ENCODE data around the gene TMC5.
A peak's percentile ranks its signal among the peaks of the same experiment; 100 is the strongest.

TMC5 gene

DNA sequence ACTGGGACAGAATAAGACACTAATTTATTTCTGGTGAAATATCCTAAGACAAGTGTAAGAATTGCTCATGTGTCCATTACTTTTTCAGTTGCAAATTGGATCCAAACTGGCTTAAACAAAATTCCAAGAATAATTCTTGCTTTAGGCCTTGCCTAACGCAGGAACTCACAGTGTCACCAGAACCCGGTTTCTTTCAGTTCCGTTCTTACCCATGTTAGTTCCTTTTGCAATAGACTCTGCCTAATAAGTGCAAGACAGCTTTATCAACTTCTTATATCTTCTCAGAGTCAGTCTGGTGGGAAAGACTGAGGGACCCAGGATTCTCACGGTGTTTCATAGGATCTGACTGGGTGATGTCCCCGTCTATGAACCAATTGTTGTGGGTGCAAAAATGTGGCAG, 79.5 kb downstream of the TMC5 start:
- Histone ChIP-seq H3K27me3 (ENCODE audit: control insufficient read depth in 5 of 5, insufficient read depth in 4 of 5, low read length in 5 of 5) (no peaks in the 10 kb centered on the region), H3K36me3 (ENCODE audit: control insufficient read depth in 5 of 5, insufficient read depth in 5 of 5, low read length in 5 of 5) (peaks cover 0 to 31% (median 14%) of the 10 kb centered on the region in 5 donors), H3K4me1 (ENCODE audit: control insufficient read depth in 5 of 5, insufficient read depth in 5 of 5, low read length in 5 of 5) (peaks cover 3 to 8% (median 4%) of the 10 kb centered on the region in 5 donors), H3K9me3 (ENCODE audit: control insufficient read depth in 5 of 5, low read length in 5 of 5) (no peaks in the 10 kb centered on the region), H3K4me3 (ENCODE audit: low read depth in 1 of 5, low read length in 5 of 5) (no peak overlapping the region), H3K9ac (ENCODE audit: low read length in 5 of 5) (no peak overlapping the region), H3K27ac (ENCODE audit: low read depth, low read length) (no peak overlapping the region)

- no peak overlapping the region for H3K4me3 ChIP-seq (ENCODE audit: low read depth in 1 of 5, low read length in 5 of 5)
- H3K9me3 ChIP-seq (ENCODE audit: control insufficient read depth in 5 of 5, low read length in 5 of 5), result no peaks in the 10 kb centered on the region
- peaks cover 2 to 49% (median 27%) of the 10 kb centered on the region in 5 donors for H3K36me3 ChIP-seq (ENCODE audit: control insufficient read depth in 5 of 5, insufficient read depth in 5 of 5, low read length in 5 of 5)
- H3K9ac ChIP-seq (ENCODE audit: low read length in 5 of 5), result no peak overlapping the region
- H3K27ac ChIP-seq (ENCODE audit: low read depth, low read length), result no peak overlapping the region
- no peaks in the 10 kb centered on the region for H3K27me3 ChIP-seq (ENCODE audit: control insufficient read depth in 5 of 5, insufficient read depth in 4 of 5, low read length in 5 of 5)
- H3K4me1 ChIP-seq (ENCODE audit: control insufficient read depth in 5 of 5, insufficient read depth in 5 of 5, low read length in 5 of 5), result peaks cover 0 to 3% (median 0%) of the 10 kb centered on the region in 5 donors
These were observed 81.3 kb downstream of the TMC5 start for GRCh38 chr16:19499006-19499405.

DNA sequence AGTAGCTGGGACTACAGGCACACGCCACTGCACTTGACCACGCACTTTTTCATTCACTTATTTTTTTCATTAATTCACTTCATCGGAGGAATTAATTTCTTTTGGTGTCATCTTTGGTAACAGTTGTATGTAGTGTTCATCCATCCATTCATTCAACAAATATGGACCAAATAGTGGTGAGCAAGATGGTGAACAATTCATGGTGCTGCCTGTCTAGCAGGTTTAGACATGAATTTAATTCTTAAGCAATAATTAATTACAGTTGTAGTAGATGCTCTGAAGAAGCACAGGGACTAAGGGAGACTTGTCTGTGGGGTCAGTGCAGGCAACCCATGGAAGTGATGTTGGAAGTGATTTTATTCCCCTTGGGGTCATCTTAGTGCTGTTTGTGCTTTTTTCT, 81.8 kb downstream of the TMC5 start:
- no peak overlapping the region for H3K27ac ChIP-seq (ENCODE audit: low read depth, low read length)
- H3K9ac ChIP-seq (ENCODE audit: low read length in 5 of 5), result no peak overlapping the region
- no peaks in the 10 kb centered on the region for H3K27me3 ChIP-seq (ENCODE audit: control insufficient read depth in 5 of 5, insufficient read depth in 4 of 5, low read length in 5 of 5)
- no peaks in the 10 kb centered on the region for H3K9me3 ChIP-seq (ENCODE audit: control insufficient read depth in 5 of 5, low read length in 5 of 5)
- H3K36me3 ChIP-seq (ENCODE audit: control insufficient read depth in 5 of 5, insufficient read depth in 5 of 5, low read length in 5 of 5), result peaks cover 6 to 54% (median 30%) of the 10 kb centered on the region in 5 donors
- peaks cover 0 to 3% (median 0%) of the 10 kb centered on the region in 5 donors for H3K4me1 ChIP-seq (ENCODE audit: control insufficient read depth in 5 of 5, insufficient read depth in 5 of 5, low read length in 5 of 5)
- H3K4me3 ChIP-seq (ENCODE audit: low read depth in 1 of 5, low read length in 5 of 5), result no peak overlapping the region

DNA sequence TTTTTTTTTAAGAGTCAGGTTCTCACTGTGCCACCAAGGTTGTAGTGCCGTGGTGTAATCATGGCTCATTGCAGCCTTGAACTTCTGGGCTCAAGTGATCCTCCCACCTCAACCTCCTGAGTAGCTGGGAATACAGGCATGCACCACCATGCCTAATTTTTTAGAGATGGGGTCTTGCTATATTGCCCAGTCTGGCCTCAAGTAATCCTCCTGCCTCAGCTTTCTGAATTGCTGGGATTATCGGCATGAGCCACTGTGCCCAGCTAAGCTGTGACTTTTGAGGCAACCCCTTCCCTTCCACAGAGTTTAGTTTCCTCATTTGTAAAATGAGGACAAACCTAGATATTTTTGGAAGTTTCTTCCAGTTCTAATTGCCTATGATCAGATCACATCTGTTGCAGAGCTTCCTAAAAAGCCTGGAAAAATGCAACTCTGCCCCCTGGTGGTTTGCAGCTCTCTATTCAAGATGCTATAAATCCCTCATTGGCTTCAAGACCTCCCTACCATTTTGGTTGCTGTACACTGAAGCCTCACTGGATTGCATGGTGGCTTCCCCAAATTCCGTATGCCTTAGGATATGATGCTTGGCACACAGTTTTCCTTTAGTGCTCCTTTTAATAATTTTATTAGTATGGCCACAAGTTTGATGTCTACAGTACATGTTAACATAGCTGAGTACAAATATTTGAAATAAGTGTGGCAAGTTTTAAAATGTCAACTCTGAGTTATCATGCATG, 84.9 kb downstream of the TMC5 start:
- no peaks in the 10 kb centered on the region for H3K27me3 ChIP-seq (ENCODE audit: control insufficient read depth in 5 of 5, insufficient read depth in 4 of 5, low read length in 5 of 5)
- no peak overlapping the region for H3K9ac ChIP-seq (ENCODE audit: low read length in 5 of 5)
- H3K36me3 ChIP-seq (ENCODE audit: control insufficient read depth in 5 of 5, insufficient read depth in 5 of 5, low read length in 5 of 5), result peaks cover 25 to 73% (median 39%) of the 10 kb centered on the region in 5 donors
- H3K4me3 ChIP-seq (ENCODE audit: low read depth in 1 of 5, low read length in 5 of 5), result no peak overlapping the region
- peaks cover 0 to 3% (median 2%) of the 10 kb centered on the region in 5 donors for H3K4me1 ChIP-seq (ENCODE audit: control insufficient read depth in 5 of 5, insufficient read depth in 5 of 5, low read length in 5 of 5)
- no peaks in the 10 kb centered on the region for H3K9me3 ChIP-seq (ENCODE audit: control insufficient read depth in 5 of 5, low read length in 5 of 5)
- H3K27ac ChIP-seq (ENCODE audit: low read depth, low read length), result no peak overlapping the region

GRCh38 chr16:19503461-19504075, 85.9 kb downstream of the TMC5 start:
- Histone ChIP-seq H3K9me3 (ENCODE audit: control insufficient read depth in 5 of 5, low read length in 5 of 5) (no peaks in the 10 kb centered on the region), H3K27me3 (ENCODE audit: control insufficient read depth in 5 of 5, insufficient read depth in 4 of 5, low read length in 5 of 5) (no peaks in the 10 kb centered on the region), H3K27ac (ENCODE audit: low read depth, low read length) (no peak overlapping the region), H3K36me3 (ENCODE audit: control insufficient read depth in 5 of 5, insufficient read depth in 5 of 5, low read length in 5 of 5) (peaks cover 28 to 81% (median 39%) of the 10 kb centered on the region in 5 donors), H3K9ac (ENCODE audit: low read length in 5 of 5) (no peak overlapping the region), H3K4me3 (ENCODE audit: low read depth in 1 of 5, low read length in 5 of 5) (no peak overlapping the region), H3K4me1 (ENCODE audit: control insufficient read depth in 5 of 5, insufficient read depth in 5 of 5, low read length in 5 of 5) (peaks cover 0 to 13% (median 8%) of the 10 kb centered on the region in 5 donors)

GRCh38 chr16:19505600-19506303, 88.1 kb downstream of the TMC5 start:
- Histone ChIP-seq H3K27me3 (ENCODE audit: control insufficient read depth in 5 of 5, insufficient read depth in 4 of 5, low read length in 5 of 5) (no peaks in the 10 kb centered on the region), H3K27ac (ENCODE audit: low read depth, low read length) (no peak overlapping the region), H3K36me3 (ENCODE audit: control insufficient read depth in 5 of 5, insufficient read depth in 5 of 5, low read length in 5 of 5) (peaks cover 35 to 74% (median 39%) of the 10 kb centered on the region in 5 donors)

DNA sequence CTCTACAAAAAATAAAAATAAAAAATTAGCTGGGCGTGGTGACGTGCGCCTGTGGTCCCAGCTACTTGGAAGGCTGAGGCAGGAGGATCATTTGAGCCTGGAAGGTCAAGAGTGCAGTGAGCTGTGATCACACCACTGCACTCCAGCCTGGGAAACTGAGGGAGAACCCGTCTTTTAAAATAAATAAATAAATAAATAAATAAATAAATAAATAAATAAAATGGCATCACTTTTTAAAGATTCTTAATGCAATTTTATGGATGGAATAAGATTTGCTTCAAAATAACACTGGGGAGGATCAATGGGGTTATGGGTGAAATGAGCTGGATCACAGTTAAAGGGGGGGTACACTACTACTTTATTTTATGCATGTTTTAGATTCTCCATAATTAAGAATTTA, 89.3 kb downstream of the TMC5 start:
- H3K27me3 ChIP-seq (ENCODE audit: control insufficient read depth in 5 of 5, insufficient read depth in 4 of 5, low read length in 5 of 5), result no peaks in the 10 kb centered on the region

More at GRCh38 chr16:19505600-19506303, 88.1 kb downstream of the TMC5 start:
- Histone ChIP-seq H3K9me3 (ENCODE audit: control insufficient read depth in 5 of 5, low read length in 5 of 5) (no peaks in the 10 kb centered on the region), H3K4me3 (ENCODE audit: low read depth in 1 of 5, low read length in 5 of 5) (no peak overlapping the region), H3K9ac (ENCODE audit: low read length in 5 of 5) (no peak overlapping the region), H3K4me1 (ENCODE audit: control insufficient read depth in 5 of 5, insufficient read depth in 5 of 5, low read length in 5 of 5) (peaks cover 0 to 16% (median 10%) of the 10 kb centered on the region in 5 donors)

DNA sequence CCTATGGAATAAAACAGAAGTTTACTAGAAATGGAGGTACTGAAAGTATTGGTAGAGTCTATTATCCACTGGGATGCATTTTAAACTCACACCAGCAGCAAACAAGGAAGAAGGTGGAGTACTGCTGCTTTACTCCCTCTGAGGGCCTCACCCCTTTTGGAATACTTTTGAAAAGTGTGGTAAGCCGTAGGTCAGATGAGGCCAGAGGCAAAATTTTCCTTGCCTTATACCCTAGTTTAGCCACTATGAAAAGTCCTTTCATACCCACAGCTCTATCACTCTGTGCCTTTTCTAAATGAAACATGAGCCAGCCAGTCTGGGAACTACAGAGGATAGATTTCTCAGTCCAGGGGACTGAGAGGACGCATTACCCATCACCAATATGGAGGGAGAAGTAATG, 90.2 kb downstream of the TMC5 start:
- peaks cover 27 to 53% (median 31%) of the 10 kb centered on the region in 5 donors for H3K36me3 ChIP-seq (ENCODE audit: control insufficient read depth in 5 of 5, insufficient read depth in 5 of 5, low read length in 5 of 5)

More for the DNA sequence above, 89.3 kb downstream of the TMC5 start:
- Histone ChIP-seq H3K36me3 (ENCODE audit: control insufficient read depth in 5 of 5, insufficient read depth in 5 of 5, low read length in 5 of 5) (peaks cover 29 to 62% (median 36%) of the 10 kb centered on the region in 5 donors), H3K9me3 (ENCODE audit: control insufficient read depth in 5 of 5, low read length in 5 of 5) (no peaks in the 10 kb centered on the region), H3K4me3 (ENCODE audit: low read depth in 1 of 5, low read length in 5 of 5) (no peak overlapping the region), H3K4me1 (ENCODE audit: control insufficient read depth in 5 of 5, insufficient read depth in 5 of 5, low read length in 5 of 5) (peaks cover 0 to 16% (median 10%) of the 10 kb centered on the region in 5 donors), H3K27ac (ENCODE audit: low read depth, low read length) (no peak overlapping the region), H3K9ac (ENCODE audit: low read length in 5 of 5) (no peak overlapping the region)

GRCh38 chr16:19512297-19512696, 94.6 kb downstream of the TMC5 start:
- H3K9ac ChIP-seq (ENCODE audit: low read length in 5 of 5), result no peak overlapping the region
- no peaks in the 10 kb centered on the region for H3K27me3 ChIP-seq (ENCODE audit: control insufficient read depth in 5 of 5, insufficient read depth in 4 of 5, low read length in 5 of 5)
- peaks cover 0 to 25% (median 19%) of the 10 kb centered on the region in 5 donors for H3K4me1 ChIP-seq (ENCODE audit: control insufficient read depth in 5 of 5, insufficient read depth in 5 of 5, low read length in 5 of 5)
- H3K9me3 ChIP-seq (ENCODE audit: control insufficient read depth in 5 of 5, low read length in 5 of 5), result no peaks in the 10 kb centered on the region
- peaks cover 9 to 40% (median 26%) of the 10 kb centered on the region in 5 donors for H3K36me3 ChIP-seq (ENCODE audit: control insufficient read depth in 5 of 5, insufficient read depth in 5 of 5, low read length in 5 of 5)
- H3K4me3 ChIP-seq (ENCODE audit: low read depth in 1 of 5, low read length in 5 of 5), result no peak overlapping the region
- H3K27ac ChIP-seq (ENCODE audit: low read depth, low read length), result no peak overlapping the region

More for the DNA sequence above, 90.2 kb downstream of the TMC5 start:
- Histone ChIP-seq H3K4me3 (ENCODE audit: low read depth in 1 of 5, low read length in 5 of 5) (no peak overlapping the region), H3K4me1 (ENCODE audit: control insufficient read depth in 5 of 5, insufficient read depth in 5 of 5, low read length in 5 of 5) (peaks cover 0 to 16% (median 10%) of the 10 kb centered on the region in 5 donors), H3K9ac (ENCODE audit: low read length in 5 of 5) (no peak overlapping the region), H3K27ac (ENCODE audit: low read depth, low read length) (peak overlapping the region; percentile 81), H3K27me3 (ENCODE audit: control insufficient read depth in 5 of 5, insufficient read depth in 4 of 5, low read length in 5 of 5) (no peaks in the 10 kb centered on the region), H3K9me3 (ENCODE audit: control insufficient read depth in 5 of 5, low read length in 5 of 5) (no peaks in the 10 kb centered on the region)

Measured in subcutaneous abdominal adipose tissue (tissue), 5 donors.